Measurements from ENCODE around the gene TTLL5.
"Not testable (repeated sequence)": the region's sequence is repeated elsewhere in the genome, so short reads cannot be mapped to it uniquely, and the experiment has no call there.

The TTLL5 gene

GRCh38 chr14:75650253-75651058 lies 10.6 kb upstream of the TTLL5 start:
- no peak for DNase-seq

DNA sequence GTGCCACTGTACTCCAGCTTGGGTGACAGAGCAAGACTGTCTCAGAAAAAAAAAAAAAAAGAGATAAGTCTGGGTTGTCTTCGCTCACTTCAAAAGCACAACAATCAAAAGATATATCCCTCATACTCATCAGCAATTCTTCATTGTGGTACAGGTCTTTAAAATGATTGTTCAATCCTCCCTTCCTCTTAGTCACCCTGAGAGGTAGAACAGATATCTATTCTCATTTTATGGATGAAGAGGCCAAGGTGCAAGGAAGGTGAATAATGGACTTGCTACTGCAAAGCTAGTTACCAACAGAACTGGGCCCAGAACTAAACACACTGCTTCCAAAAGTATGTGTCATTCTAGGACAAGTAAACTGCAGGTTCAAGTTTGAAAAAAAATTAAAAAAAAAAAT lies 7.5 kb upstream of the TTLL5 start:
- DNase-seq, result no peak

DNA sequence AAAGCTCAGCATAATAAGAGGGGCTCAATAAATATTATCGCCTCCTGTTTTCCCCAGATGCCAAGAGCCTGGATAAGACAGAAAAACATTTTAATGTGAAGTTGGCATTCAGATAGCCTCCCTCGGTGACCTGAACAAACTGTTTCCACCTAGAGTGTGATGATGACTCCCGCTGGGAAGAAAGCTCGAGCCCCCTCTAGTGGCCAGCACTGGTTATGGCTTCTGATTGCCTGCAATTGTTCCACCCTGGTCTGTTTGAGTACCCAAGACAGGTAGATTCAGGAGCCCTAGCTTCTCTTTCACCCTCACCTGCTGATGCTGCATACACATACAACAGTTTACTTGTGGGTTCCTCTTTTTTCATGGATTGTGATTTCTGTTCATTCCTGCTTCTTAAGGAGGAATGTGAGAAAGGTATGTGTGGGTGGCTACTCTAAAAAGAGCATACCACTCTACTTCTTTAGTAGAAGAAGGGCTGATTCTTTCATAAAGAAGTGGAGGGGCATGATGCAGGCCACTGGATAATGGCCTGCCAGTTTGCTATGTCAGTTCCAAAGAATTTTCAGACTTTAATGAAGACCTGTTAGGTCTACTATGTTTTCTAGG lies 6.8 kb upstream of the TTLL5 start:
- DNase-seq, result peak; percentile 6

DNA sequence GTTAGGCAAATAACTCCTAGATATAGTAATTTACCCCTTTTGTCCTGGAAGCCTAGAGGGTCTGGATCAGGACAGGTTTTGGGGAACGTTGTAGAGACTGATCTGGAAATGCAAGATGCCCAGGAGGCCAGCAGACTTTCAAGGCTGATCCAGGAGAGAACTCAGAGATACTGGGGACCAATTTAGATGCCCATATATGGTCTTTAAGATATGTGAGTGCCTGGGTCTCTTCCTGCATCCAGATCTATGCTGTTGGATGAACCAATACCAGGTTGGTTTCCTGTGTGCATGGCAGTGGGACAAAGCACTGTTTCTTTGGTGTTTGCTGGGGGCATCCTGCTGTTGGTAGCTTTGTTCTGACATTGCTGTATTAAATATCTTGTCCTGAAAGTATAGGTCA lies 5.8 kb upstream of the TTLL5 start:
- DNase-seq, result no peak

DNA sequence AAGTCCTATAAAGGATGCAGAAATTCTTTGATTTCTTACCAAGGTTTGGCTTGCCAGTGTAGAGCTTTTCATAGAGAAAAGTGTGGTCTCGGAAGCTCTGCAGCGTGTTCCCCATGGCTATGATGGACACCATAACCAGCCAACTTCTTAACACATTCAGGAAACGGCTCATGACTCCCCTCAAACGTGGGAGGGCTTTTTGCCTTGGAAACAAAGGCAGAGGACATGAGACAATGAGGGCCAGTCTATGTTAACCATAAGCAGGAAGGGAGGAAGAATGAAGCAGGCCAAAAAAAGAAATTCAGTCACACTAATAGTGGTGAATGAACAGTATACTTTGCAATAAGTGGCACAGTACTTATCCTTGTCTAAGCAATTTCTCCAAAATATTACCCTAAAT lies 3.7 kb upstream of the TTLL5 start:
- no peak for DNase-seq

GRCh38 chr14:75658957-75659356 lies 2.1 kb upstream of the TTLL5 start:
- DNase-seq, result no peak

DNA sequence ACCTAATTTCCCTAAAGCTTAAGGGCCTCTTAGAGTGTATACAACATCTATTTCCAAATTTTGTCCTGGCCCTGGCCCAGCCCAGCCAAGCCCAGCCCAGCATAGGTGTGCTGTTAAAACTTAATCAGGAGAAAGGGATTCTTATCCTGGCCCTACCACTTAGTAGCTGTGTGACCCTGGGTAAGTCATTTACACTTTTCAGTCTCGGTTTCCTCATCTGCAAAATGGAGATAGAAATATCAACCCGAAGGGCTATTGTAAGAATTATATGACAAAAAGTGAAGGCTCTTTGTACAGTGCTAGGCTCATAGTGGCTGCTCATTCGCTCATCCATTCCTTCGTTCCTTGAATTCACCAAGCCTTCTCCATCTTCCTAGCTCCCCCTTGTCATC lies 812 bp upstream of the TTLL5 start:
- DNase-seq, result no peak

DNA sequence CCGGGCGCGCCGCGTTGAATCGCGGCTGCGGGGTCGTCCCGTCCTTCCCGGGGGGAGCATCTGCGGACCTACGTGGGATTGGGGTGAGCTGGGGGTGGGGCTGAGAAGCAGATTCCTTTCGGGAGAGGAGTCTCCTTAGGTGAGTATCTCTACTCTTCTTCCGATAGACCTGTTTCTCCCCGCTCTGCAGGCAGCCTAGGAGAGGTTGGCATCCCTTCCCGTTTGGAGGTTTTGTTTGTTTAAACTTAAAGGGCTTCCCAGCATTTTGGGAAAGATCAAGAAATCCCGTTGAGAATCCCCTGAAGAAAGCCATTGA lies 411 bp downstream of the TTLL5 start:
- DNase-seq, result no peak

- no peak for DNase-seq
Observed at GRCh38 chr14:75662966-75663365, 1.9 kb downstream of the TTLL5 start.

GRCh38 chr14:75667099-75667765 lies 6.2 kb downstream of the TTLL5 start:
- no peak for DNase-seq

DNA sequence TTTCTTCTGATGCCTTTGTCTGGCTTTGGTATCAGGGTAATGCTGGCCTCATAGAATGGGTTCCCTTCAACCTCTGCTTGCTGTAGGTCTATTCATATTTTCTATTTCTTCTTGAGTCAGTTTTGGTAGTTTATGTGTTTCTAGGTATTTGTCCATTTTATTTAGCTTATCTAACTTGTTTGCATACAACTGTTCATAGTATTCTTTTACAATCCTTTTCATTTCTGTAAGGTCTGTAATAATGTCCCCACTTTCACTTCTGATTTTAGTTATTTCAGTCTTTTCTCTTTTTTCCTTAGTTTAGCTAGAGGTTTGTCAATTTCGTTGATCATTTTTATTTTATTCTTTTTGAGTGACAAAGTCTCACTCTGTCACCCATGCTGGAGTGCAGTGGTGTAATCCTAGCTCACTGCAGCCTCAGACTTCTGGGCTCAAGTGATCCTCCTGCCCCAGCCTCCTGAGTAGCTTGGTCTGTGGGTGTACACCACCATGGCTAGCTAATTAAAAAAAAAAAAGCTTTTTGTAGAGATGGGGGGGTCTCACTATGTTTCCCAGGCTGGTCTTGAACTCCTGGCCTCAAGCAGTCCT lies 11.7 kb downstream of the TTLL5 start:
- no peak for DNase-seq

- no peak for DNase-seq
Observed at GRCh38 chr14:75673345-75674035, 12.4 kb downstream of the TTLL5 start.

GRCh38 chr14:75675265-75675960 lies 14.4 kb downstream of the TTLL5 start:
- DNase-seq, result no peak

DNA sequence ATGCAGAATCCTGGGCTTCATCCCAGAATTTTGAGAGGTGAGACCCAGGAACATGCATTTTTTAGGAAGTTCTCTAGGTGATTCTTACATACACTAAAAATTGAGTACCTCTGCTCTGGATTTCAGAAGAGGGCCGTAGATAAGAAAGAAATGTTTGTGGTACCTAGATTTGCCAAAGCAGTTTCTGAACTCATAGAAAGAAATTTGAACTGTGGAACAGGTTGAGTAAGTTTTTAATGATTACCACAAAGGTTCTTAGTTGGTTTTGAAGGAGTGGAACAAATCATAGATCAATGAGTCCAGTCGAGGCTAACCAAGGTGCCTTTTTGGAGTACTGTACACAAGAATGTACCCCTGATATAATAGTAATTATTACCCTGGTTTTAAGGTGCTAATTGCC lies 24.9 kb downstream of the TTLL5 start:
- no peak for DNase-seq

DNA sequence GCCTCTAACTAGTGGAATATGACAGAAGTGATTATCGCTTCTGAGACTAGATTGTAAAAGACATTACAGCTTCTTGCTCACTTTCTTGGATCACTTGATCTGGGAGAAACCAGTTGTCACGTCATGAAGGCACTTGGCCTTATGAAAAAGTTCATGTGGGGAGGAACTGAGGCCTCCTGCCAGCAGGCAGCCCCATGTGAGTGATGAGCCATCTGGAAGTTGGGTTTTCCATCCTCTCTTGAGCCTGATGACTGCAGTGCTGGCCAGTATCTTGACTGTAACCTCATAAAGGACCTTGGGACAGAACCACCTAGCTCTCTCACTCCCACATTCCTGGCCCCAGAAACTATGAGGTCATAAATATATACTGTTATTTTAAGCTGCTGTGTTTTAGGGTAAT lies 28.0 kb downstream of the TTLL5 start:
- DNase-seq, result no peak

DNA sequence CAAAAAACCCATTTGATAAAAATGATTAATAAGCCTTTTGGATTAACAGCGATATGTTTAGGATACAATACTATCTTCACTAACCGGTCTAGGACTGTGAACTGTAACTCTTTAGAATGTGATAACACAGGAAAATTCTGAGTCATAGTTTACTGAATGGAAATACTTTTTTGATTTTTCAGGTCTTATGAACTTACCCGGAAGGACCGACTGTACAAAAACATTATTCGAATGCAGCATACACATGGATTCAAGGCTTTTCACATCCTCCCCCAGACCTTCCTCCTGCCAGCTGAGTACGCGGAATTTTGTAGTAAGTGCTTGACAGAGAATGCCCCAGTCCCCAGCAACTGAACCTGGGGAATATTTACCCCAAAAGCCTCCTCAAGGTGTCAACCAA lies 29.0 kb downstream of the TTLL5 start:
- no peak for DNase-seq

DNA sequence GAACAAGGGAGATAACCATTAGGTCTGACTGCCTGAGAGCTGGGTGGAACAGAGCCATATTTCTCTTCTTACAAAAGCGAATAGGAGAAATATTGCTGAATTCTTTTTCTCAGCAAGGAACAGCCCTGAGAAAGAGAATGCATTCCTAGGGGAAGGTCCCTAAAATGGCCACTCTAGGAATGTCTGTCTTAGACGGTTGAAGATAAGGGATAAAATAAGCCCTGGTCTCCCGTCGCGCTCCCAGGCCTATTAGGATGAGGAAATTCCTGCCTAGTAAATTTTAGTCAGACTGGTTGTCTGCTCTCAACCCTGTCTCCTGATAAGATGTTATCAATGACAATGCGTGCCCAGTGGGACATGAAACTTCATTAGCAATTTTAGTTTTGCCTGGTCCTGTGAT lies 34.0 kb downstream of the TTLL5 start:
- not testable (repeated sequence) for DNase-seq

DNA sequence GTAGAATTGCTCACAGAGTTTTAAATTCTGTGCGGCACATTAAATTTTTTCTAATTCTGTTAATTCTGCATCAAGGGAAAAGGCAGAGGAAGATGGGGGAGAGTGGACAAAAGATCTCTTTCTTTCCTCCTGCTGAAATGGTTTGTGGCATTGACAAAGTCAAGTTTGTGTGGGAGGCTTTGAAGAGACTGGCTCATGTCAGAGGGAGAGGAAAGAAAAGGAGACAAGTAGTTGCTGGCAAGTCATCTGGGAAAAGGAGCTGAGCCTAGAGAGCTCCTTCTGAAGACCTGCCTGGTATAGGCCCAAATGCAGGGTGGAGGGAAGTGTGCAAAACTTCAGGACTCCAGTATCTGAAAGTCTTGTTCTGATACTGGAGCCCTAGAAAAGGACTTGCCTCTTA lies 36.3 kb downstream of the TTLL5 start:
- no peak for DNase-seq

GRCh38 chr14:75697918-75698317 lies 36.9 kb downstream of the TTLL5 start:
- no peak for DNase-seq

DNA sequence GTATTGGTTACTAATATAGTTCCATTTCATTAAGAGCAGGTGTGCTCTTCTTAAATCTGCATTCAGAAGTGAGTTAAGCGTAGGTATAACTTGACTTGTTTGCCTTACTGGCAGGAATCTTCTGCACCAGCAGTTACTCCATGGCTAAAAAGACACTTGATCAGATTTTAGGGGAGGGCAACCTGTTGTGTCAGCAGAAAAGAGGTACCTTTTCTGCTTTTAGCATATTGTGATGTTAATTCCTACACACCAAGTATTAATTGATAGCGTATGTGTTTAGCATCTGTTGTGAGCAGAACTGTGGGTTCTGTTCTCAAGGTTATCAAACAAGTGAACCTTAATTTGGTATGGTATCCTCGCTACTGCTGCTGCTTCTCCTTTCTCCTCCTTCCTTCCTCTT lies 38.3 kb downstream of the TTLL5 start:
- DNase-seq, result no peak

- no peak for DNase-seq
Observed at GRCh38 chr14:75700295-75700694, 39.2 kb downstream of the TTLL5 start.

DNA sequence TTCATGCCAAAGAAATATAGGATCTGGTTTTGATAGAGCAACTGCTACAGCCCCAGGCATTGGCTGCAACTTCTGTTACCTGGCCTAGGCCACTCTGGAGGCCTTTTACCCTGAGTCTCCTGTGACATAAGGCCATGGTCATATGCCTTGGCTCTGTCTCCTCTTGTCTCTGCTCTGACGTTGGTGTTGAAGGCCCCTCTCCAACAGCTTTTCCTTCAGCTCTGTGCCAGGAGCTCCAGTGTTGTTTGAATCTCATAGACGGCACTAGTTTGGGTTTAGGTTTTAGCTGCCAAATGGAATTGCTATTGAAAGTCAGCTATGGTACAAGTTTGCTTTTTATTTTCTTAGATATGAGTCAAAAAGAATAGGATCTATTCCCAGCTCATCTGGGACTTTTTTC lies 41.1 kb downstream of the TTLL5 start:
- no peak for DNase-seq

All from NCI-H187 treated with DMSO at 0.1 percent for 48 hours (cell line).